ENCODE results near the gene NFASC. TPM values are rescaled to one million over a fixed set of nuclear protein-coding genes. Genes with fewer than 3 reads are reported as not detected.

The NFASC gene
- 10 to 100 TPM; 12.1 to 40.5 (median 16.4) TPM for polyA plus RNA-seq (ENCODE audit: insufficient read length in 4 of 4)

DNA sequence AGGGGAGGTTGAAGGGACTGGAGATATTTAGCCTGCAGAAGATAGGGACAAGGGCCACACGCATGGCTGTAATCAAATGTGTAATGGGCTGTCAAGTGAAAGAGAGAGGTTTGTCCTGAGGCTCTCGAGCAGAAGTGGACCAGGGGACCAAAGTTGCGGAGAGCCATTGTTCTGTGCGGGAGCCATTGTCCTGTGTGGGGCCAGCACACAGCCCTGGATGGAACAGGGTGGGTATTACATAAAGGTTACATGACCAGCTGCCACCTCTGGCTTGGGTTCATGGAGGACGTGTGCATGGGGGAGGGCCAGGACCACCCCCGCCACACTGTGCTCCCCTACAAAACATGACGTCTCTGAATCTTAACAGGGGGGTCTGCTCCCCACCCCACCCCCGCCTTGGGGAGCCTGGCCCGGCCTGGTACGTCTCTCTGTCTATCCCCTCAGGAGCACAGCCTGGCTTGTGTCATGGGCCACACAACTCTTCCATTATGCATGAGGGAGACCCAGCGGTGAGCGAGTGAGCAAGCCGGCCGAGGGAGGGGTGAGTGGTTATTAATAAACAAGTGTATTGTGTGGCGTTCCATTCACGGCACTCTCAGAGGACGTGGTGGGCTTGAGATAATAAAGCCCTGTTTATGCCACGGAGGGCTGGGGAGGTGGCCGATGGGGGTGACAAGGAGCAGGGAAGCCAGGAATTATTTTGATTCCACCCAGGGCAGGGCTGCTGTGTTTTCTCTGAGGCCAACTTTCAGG lies at the start of gene NFASC:
Gene NFASC (plus strand): TSS at position 703 of the 753 bp plus-strand sequence. CDS start 73,454 bp downstream, outside the sequence.
- no peak for DNase-seq (ENCODE audit: low read depth in 4 of 4, low spot score in 2 of 4)

DNA sequence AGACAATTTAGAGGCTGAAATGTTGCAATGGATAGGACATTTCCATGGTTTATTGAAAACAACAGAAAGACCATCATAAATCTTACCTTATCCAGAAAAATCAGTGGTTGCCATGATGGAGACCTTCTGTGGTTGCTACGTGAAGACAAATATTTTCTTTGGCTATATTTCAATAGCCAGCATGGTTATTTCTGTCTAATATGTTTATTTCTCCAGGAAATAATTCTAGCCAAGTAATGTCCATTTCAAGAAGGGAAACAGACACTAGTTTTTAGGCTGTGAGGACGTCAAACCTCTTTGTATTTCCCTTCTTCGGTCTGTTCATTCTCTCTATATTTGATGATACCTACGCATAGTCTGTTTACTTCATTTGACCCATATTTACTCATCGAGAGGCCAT lies 49.2 kb upstream of the NFASC start:
- DNase-seq (ENCODE audit: low read depth in 4 of 4, low spot score in 2 of 4), result peak in 1 of 4 donors; percentile 49

DNA sequence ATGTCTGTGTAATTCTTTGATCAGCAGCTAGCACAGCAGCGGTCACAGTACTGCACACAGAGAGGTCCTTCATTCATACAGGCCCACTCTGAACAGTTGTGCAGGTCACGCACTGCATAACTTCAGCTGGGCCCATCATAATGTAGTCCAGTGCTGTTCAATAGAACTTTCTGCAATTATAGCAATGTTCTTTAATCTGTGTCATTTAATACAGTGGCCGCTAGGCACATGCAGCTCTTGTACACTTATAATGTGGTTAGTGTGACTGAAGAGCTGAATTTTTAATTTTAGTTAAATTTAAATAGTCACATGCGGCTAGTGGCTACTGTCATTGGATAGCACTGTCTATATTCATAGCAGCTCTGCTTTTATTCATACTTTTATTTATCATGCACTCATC lies 48.7 kb upstream of the NFASC start:
- DNase-seq (ENCODE audit: low read depth in 4 of 4, low spot score in 2 of 4), result no peak

DNA sequence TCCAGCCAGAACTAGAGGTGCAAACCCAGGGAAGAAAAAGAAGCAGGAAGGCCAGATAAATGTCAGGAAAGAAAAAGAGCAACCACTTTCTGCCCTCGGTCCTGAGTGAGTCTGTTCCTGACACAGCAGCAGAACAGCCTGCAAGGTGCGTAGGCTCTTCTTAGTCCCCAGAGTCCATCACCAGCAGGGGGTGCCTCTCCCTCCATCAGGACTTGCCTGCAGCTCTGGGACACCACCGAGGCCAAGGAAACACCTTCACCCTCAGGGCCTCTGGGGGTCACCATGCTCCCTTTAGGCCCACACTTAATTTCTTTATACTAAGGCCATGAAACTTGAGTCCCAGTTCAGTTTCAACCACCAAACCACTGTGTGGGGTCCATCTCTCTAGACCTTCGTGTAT lies 43.7 kb upstream of the NFASC start:
- DNase-seq (ENCODE audit: low read depth in 4 of 4, low spot score in 2 of 4), result no peak

DNA sequence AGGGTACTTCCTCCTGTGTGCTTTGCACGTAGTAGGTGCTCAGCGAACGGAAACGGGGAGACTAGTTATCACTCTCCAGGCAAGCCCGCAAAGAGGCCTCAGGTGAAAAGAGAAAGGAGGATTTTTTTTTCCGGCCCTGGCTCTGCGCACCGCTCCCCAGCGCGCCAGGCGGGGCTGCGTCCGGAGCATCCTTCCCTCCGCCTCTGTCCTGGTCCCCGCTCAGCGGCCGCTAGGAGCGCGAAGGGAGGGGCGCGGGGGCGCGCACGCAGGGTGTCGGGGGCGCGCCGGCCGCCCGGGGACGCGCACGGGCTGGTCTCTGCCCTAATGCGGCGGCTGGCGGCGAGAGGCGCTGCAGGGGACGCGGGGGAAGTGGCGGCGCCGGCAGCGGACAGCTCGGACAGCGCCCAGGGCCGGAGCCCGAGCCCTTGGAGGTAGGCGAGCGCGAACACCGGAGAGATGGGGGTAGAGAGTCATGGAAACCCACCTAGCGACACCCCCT lies 42.3 kb upstream of the NFASC start:
- peak in 2 of 4 donors; percentile 48 to 55 for DNase-seq (ENCODE audit: low read depth in 4 of 4, low spot score in 2 of 4)

DNA sequence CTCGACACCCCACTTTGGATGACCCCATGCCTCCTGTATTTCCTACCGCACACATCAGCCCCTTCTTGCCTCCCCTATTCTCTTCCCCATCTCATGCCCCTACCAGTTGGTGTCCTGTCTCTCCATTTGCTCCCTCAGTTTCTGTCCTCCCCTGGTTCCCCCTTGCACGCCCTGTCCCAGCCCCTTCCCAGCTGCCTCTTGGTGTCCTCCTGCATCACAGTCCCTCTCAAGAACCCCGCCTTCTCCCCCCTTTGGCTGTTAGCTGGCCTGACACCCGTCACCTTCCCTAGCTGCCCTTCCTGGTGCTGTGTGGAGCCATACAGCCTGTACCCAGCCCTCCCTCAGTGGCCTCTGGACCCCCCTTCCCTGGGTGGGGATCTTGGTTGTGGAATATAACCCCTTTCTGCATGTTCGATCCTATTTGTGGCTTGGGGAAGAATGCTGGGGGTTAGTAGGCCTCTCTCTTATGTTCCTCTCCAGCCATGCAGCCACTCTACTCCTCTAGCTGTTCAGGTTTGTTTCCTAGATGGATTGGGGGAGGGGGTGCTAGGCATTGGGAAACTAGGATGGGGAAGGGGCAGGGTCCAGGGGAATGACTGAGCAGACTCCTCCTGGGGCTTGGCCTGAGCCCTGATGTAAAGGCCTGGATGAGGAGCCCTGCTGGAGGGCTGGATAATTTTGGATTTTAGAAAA lies 41.4 kb upstream of the NFASC start:
- DNase-seq (ENCODE audit: low read depth in 4 of 4, low spot score in 2 of 4), result no peak

DNA sequence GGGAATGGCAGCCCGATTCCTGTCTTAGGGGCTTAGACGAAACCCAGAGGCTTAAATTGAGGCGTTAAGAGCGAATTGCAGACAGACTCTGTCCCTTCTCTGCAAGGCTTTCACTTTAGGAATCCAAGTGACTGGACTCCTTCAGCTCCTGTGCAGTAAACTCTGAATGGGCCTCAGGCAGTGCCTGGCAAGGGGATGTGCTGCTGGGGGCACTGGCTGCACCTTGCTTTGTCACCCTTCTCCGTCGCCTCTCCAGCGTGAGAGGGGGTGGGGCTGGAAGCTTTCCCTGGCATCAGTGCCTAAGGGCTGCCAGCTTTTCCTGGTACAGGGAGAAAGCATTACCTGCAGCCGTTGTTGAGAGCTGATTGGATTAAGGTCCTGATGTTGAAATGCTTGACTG lies 39.9 kb upstream of the NFASC start:
- DNase-seq (ENCODE audit: low read depth in 4 of 4, low spot score in 2 of 4), result no peak

DNA sequence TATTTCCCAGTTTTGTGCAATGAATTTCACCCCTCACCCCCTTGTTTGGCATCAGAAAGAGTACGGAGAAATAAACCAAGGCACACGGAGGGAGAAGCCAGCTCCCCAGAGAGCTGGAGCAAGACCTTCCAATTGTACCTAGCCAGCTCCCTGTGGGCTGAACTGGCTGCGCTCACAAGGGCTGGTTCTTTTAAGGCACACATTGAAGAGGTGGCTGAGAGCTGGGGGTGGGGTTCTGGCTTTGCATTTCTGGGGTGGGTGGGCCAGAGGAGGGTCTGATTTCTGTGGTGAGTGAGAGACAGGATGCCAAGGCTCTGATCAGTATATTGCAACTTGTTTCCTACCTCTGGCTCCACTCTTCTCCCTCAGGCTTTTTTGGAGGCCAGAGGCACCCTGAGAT lies 39.5 kb upstream of the NFASC start:
- DNase-seq (ENCODE audit: low read depth in 4 of 4, low spot score in 2 of 4), result no peak

DNA sequence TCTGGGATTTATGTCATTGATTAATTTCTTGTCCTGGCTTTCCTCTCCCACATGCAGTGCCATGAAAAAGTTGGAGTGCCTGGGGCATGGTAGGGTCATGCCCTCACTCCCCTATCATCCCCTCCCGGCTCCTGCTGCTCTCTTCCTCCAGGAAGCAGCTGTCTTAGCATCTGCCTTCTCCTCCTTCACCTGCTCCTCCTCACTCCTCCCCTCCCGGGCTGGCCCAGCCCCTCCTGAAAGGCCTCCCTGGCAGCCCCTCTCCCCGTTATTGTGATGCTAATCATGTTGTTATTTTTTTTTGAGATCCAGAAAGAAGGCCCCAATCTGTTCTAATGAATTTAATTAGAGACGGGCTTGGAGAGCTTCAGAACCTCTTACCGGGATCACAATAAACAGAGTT lies 36.3 kb upstream of the NFASC start:
- DNase-seq (ENCODE audit: low read depth in 4 of 4, low spot score in 2 of 4), result no peak

DNA sequence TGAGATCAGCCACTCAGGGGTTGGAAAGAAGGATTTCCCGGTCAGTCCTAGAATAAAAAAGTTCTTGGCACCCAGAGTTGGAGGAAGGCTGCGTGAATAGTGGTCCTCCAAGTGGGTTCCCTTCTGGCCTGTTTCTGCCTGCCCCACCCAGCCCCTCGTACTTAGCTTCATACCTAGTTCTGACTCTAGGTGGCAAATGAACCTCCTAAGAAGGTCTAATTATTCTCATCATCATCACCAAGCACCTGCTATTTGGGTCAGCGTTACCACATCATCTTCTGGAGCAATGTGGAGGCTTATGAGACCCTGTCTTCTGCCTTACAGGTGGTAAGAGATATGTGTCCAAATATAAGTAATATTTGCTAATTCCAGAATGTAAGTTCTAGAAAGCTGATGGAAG lies 35.9 kb upstream of the NFASC start:
- DNase-seq (ENCODE audit: low read depth in 4 of 4, low spot score in 2 of 4), result no peak

DNA sequence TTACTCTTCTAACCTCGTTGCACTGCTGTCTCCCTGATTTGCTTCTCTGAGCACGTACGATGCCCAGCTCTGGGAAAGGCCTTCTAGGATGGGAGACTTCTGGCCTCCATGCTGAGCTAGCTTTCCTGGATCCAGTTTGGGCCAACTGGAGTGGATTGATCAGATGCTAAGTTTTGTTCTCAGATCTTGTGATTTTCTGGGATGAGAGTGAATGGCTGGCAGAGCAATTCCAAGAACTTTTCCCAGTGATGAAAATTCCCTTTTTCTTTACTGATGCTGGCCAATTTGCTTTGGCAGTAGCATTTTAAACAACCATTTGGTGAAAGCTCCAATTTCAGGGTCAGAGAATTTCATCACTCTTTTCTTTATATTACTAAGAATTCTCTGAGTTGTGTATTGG lies 34.9 kb upstream of the NFASC start:
- DNase-seq (ENCODE audit: low read depth in 4 of 4, low spot score in 2 of 4), result no peak

DNA sequence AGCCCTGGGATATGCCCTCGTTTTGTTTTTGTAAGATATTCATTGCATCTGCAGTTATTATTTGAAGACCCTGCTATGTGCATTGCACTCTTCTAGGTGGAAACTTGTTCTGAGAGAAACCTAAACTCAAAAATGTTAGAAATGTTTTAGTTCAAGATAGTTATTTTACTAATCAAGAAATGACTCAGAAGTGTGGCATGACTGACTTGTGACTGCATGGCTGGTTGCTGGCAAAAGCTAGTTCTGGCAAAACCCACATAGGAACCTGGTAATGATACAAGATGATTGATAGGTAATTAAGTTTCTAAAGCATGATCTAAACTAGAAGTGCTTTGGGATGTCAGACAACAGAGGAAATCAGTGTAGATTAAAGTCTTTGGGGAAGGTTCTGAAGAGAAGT lies 33.8 kb upstream of the NFASC start:
- no peak for DNase-seq (ENCODE audit: low read depth in 4 of 4, low spot score in 2 of 4)

DNA sequence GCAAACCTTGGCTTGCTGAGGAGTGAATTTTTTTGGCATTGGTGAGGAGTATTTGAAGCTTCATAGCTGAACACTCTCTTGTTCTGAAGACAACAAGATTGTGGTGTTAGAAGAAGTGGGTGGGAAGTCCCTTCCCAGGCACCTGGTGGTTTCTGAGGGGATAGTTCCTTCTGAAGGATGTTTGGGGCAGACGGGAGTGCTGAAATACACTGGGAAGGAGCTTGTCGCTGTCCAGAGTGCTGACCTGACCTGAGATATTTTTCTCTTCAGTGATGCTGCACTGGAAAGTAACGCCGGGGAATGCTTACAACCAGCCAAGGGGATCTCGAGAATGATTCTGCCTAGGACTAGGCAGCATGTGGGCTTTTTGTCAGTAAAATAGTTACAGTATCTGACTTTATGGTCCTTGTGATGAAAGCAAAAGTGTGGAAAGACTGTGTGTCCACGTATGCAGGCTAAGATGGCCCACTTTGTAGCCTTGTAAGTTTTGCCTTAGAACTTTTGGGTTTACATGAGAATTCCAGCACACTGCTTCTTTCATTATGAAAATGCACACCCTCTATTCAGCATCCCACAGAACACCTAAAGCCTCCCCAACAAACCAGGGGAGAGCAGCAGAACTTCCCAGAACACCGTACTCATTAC lies 33.1 kb upstream of the NFASC start:
- peak; percentile 55 to 82 (median 64) for DNase-seq (ENCODE audit: low read depth in 4 of 4, low spot score in 2 of 4)

DNA sequence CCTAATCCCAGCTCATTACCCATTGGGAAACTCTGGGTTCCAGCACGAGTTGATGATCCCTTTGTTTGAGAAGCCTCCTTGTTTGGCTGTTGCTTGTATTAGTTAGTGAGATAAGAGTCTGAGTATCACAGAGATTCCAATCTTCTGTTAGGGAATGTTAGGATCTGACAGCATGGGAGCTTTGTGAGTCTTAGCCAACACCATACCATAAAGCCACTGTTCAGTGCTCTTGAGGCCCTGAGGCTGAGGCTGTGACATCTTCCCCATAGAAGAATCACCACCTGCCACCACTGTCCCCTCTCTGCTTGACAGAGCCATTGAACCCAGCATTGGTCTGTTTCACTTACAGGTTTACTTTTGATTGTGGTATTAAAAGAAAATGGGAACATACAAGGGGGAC lies 29.3 kb upstream of the NFASC start:
- DNase-seq (ENCODE audit: low read depth in 4 of 4, low spot score in 2 of 4), result no peak

DNA sequence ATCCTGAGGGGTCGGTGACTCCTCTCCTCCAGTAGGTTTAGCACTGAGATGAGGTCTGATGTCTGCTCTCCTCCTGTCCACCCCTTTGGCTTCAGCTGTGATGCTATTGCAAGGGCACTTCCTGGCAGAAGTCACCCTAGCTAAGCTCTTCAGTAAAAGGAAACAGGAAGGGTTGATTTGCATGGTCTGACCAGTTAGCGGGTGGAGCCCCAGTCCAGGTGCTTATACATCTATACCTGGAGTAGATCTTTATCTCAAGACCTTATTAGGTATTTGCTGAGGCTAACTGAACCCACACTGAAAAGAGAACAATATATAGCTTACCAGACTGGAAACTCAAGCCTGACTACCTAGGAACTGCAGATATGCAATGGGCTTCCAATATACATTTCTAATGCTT lies 28.9 kb upstream of the NFASC start:
- no peak for DNase-seq (ENCODE audit: low read depth in 4 of 4, low spot score in 2 of 4)

DNA sequence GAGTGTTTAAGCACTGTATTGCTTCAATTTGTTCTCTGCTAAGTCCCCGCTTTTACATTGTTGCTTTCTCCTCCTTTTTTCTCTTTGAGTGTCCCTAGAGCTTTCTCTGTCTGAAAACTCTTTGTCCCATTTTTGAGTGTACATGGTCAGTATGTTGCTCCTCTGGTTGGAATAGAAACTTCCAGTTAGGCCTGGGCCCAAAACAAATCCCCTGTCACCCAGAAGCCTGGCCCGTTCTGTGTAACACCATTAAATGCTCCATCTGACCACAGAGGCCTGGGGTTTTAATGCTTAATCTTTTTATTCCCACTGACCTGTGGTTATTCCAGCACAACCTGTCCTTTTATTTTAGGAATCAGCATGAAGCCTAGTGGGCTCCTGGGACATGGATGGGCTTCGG lies 28.3 kb upstream of the NFASC start:
- DNase-seq (ENCODE audit: low read depth in 4 of 4, low spot score in 2 of 4), result no peak

DNA sequence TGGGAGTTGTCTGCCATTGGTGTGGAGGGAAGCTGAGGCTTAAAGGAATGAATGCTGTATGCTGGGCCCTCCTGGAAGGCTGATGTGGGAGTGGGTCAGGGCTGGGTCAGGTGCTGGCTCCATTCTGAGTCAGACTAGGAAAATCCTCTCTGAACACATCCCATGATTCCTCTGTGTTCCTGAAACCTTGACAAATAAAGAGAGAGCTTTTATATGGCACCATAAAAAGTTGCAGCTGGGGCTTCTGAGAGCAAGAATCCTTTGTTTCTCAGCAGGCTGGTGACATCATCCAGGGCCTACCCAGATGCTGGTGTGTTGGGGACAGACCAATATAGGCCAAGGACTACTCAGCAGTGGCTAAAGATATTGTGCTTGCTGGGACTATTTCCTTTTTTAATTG lies 27.8 kb upstream of the NFASC start:
- no peak for DNase-seq (ENCODE audit: low read depth in 4 of 4, low spot score in 2 of 4)

DNA sequence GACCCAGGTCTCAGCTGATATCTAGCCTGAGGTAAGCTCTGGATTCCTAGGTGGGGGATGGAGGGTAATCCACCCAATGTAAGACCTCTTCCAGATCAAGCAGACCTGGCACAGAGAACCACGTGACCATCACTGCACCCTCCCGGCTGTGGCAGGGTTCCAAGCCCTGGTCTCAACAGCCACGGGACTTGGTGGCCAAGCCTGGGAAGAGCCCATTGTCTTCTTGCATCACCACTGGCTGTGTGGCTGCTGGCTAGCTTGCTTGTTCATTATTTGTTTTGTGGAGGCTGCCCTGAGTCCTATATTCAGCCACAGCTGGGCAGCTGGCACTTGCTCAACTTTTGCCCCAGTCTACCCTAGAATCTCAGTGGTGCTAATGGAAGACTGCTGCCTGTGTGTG lies 24.1 kb upstream of the NFASC start:
- no peak for DNase-seq (ENCODE audit: low read depth in 4 of 4, low spot score in 2 of 4)

DNA sequence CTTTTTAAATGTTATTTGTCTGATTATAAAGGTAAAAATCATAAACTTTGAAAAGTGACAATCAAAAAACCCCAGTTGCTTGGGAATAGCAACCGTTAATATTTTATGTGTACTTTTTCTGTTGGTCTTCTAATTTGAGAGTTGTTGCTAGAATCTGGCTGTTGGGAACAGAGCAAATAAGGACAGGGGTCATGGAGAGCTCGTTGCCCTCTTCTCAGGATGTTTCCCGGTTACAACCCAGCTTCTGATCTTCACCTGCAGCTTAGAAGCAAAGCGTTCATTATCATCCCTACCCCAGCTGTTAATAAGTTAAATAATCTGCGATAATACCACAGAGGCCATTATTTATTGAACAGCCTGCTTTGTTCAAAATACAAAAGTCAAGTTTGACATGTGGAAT lies 22.1 kb upstream of the NFASC start:
- DNase-seq (ENCODE audit: low read depth in 4 of 4, low spot score in 2 of 4), result no peak

DNA sequence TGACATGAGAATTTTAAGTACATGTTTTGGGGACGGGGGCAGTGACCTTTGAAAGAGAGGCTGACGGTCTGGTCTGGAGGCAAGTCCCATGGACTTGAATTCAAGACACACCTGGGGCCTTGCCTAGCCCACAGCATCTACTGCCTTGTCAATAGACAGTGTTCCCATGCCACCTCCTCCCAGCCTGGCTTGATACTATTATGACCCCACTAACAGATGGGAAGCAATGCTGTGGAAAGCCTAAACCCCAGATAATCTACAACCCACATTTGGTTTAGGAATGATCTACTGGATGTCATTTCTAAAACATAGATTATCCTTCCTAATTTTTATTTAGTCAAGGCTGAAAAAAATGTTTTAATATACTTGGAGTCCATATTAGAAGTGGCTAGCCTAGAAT lies 17.8 kb upstream of the NFASC start:
- DNase-seq (ENCODE audit: low read depth in 4 of 4, low spot score in 2 of 4), result no peak

DNA sequence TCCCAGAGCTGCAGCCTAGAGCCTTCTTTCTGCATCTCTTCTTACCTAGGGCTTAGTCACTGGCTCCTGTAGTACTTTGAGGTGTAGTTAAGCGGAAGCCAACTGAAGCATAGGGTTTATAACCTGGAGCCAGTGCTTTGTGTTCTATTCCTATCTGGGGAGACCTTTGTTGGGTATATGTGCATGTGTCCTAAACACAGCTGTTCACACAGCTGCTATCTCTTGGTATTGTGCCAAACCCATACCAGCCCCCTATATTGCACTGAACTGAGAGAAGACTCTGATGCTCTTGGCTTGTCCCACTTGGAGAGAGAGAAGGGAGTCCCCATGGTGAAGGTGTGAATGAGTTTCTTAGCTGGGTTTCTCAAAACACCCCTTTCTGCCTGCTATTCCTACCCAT lies 17.2 kb upstream of the NFASC start:
- no peak for DNase-seq (ENCODE audit: low read depth in 4 of 4, low spot score in 2 of 4)

DNA sequence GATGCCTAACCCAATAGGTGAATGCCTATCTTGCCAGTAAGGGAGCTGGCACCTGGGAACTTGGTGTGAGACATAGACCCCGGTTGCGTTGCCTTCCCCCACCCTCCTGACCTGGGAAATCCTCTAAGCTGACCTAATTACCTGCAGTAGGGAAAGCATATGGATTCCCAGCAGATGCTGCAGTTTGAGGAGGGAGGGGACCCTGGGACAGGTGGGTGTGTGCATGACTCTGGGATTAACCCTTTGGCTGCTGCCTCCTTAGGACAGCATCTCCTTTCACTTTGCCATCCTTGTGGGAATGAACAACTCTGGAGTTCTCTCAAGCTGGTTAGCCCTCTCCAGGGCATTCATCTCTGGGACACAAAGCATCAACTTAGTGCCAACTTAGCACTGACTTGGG lies 16.4 kb upstream of the NFASC start:
- DNase-seq (ENCODE audit: low read depth in 4 of 4, low spot score in 2 of 4), result no peak
